Body of pancreas (tissue), 4 donors: ENCODE measurements around the gene BAHCC1. TPM values are rescaled to one million over a fixed set of nuclear protein-coding genes. Genes with fewer than 3 reads are reported as not detected.

ENCODE experiments used
- ATAC-seq: fragments of 150-250 bp; one replicate; pipeline ENCODE4 v1.9.1; 2016
- DNase-seq, 4 donors: peaks; one replicate each; pipeline ENCODE4 v3.0.0-alpha.2; 2019
- H3K27ac ChIP-seq, 4 donors: fragments of 200-600 bp; sonication (generic); 1 replicate in 3 of 4; 2 replicates in 1 of 4; pipeline versions ENCODE4 v1.5.1 to v1.6.1; 2016 to 2019; ENCODE audit warnings: mild to moderate bottlenecking in 1 of 4, mixed read lengths in 1 of 4, moderate library complexity in 1 of 4
- H3K27me3 ChIP-seq, 2 donors: fragments of 200-600 bp; sonication (generic); one replicate each; pipeline ENCODE4 v1.6.0; 2016; ENCODE audit warnings: mild to moderate bottlenecking in 1 of 2
- H3K36me3 ChIP-seq, 2 donors: fragments of 200-600 bp; sonication (generic); replicated peaks in 1 of 2; 2 replicates each; pipeline ENCODE4 v1.5.1; 2016; ENCODE audit warnings: low read depth in 2 of 2; ENCODE audit not compliant: insufficient read depth in 1 of 2
- H3K4me1 ChIP-seq: fragments of 200-600 bp; sonication (generic); one replicate; pipeline ENCODE4 v1.6.0; 2016
- H3K4me3 ChIP-seq, 2 donors: fragments of 200-600 bp; sonication (generic); 1 replicate in 1 of 2; 2 replicates in 1 of 2; pipeline ENCODE4 v1.5.1; 2016 to 2019
- H3K9me3 ChIP-seq, 3 donors: fragments of 200-600 bp; sonication (generic); 1 replicate in 2 of 3; 2 replicates in 1 of 3; pipeline ENCODE4 v1.5.1; 2016
- CTCF ChIP-seq, 7 experiments: fragments of 450-650 bp in 4 of 7; fragments of 200-600 bp in 3 of 7; sonication (generic) in 3 of 7; IDR thresholded peaks; one replicate each; pipeline ENCODE4 v1.5.1; 2016 to 2019; ENCODE audit warnings: antibody characterized with exemption in 7 of 7
- POLR2A ChIP-seq, 3 donors: fragments of 450-650 bp; IDR thresholded peaks; one replicate each; pipeline ENCODE4 v1.6.1; 2016; ENCODE audit warnings: antibody characterized with exemption in 3 of 3, mild to moderate bottlenecking in 2 of 3
- WGBS, 2 donors: methylation state at CpG; one replicate each; pipeline ENCODE4 v1.1.5; 2017; 5-methylcytosine and 5-hydroxymethylcytosine counted together
- intact Hi-C: fragments of 100-400 bp; cut with DNase I; formaldehyde crosslinking; loops from one replicate; pipeline ENCODE4 v1.15.1; 2023
- total RNA-seq, 2 donors: library from RNA; depleted of rRNA; stranded (reverse); fragments of >200 nt; gene quantifications; one replicate each; pipeline ENCODE4 v1.1.0, GENCODE V29; 2016

The BAHCC1 gene
- total RNA-seq, 2 donors from 2014 or later: 5.7 to 14.8 TPM

DNA sequence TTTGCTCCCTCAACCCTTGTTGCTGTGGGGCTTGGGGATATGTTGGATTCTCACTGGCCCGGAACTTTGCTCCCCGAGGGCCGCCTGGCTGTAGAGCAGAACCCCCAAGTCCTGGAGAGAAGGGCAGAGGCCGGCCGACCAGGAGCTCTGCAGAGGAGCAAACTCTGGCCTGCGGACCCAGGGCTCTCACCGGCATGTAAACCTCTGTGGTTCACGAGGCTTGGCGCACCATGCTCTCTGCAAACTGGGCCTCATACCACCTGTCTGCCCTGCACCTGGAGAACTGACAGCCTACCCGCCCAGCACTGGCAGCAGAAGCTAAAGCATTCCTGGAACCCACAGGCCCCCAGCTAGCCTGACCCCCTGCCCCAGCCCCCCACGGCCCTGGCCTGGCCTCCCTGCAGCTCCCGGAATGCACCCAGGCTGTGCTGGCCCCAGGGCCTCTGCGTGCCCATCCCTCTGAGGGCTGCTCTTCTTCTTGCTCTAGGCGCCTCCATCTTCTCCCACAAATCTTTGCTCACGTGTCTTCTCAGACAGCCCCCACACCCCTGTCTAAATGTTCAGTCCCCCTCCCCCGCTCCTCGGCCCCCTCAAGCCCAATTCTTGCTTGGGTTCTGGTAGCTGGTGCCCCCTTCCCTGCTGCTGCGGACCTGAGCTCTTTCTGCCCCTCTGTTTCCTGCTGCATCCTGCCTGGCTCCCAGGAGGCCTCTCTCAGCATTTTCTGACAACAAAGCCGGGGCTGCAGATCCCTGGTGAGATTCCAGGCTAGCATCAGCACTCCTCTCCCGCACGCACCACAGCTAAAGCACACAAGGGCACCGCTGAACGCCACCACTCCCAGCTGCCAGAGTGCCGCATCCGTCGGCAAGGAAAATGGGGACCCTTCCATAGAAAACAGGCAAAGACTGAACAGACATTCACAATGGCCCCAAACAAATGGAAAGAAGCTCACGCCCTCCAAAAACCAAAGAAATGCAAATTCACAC, 94.0 kb downstream of the BAHCC1 start:
- no peak overlapping the region for H3K27ac ChIP-seq
- no peak for TF ChIP-seq POLR2A (IDR thresholded peaks at IDR 0.05)
- TF ChIP-seq CTCF (IDR thresholded peaks at IDR 0.05): no peak
- intact Hi-C loops: loop anchor here (10.0 kb wide), 1 partner anchor 205 kb away; no protein-coding TSS in a partner anchor
- ATAC-seq: no peak
- no peaks in the 10 kb centered on the region for H3K9me3 ChIP-seq
- no peaks in the 10 kb centered on the region for H3K27me3 ChIP-seq
- 89% methylated on average over 19 to 27 of the region's 27 CpGs for WGBS, 2 donors
- H3K4me3 ChIP-seq: no peak overlapping the region
- no peak for DNase-seq
- no peaks in the 10 kb centered on the region for H3K36me3 ChIP-seq
- peaks cover 18% of the 10 kb centered on the region for H3K4me1 ChIP-seq

GRCh38 chr17:81489998-81490992, 95.0 kb downstream of the BAHCC1 start:
- TF ChIP-seq CTCF (IDR thresholded peaks at IDR 0.05) (no peak), POLR2A (IDR thresholded peaks at IDR 0.05) (no peak)
- Histone ChIP-seq H3K36me3 (no peaks in the 10 kb centered on the region), H3K4me1 (peaks cover 14% of the 10 kb centered on the region), H3K9me3 (no peaks in the 10 kb centered on the region), H3K27ac (no peak overlapping the region), H3K27me3 (no peaks in the 10 kb centered on the region), H3K4me3 (no peak overlapping the region)
- WGBS, 2 donors: 52 to 61% methylated on average over 12 to 14 of the region's 14 CpGs
- ATAC-seq (no peak), DNase-seq (no peak)
- intact Hi-C loops: loop anchor here (10.0 kb wide), 1 partner anchor 205 kb away; no protein-coding TSS in a partner anchor

- no peak for ATAC-seq
- 32 to 39% methylated on average over 5 of the region's 5 CpGs for WGBS, 2 donors
- H3K9me3 ChIP-seq: no peaks in the 10 kb centered on the region
- H3K4me1 ChIP-seq: peaks cover 14% of the 10 kb centered on the region
- H3K27me3 ChIP-seq: no peaks in the 10 kb centered on the region
- intact Hi-C loops: no loop called here
- no peak overlapping the region for H3K27ac ChIP-seq
- no peak for DNase-seq
- H3K36me3 ChIP-seq: no peaks in the 10 kb centered on the region
- no peak overlapping the region for H3K4me3 ChIP-seq
- no peak for TF ChIP-seq POLR2A (IDR thresholded peaks at IDR 0.05)
- TF ChIP-seq CTCF (IDR thresholded peaks at IDR 0.05): no peak
Observed at GRCh38 chr17:81491181-81491581, 95.9 kb downstream of the BAHCC1 start.

GRCh38 chr17:81491761-81492160, 96.5 kb downstream of the BAHCC1 start:
- intact Hi-C loops: no loop called here
- TF ChIP-seq POLR2A (IDR thresholded peaks at IDR 0.05) (no peak), CTCF (IDR thresholded peaks at IDR 0.05) (no peak)
- no peak for DNase-seq
- 30 to 33% methylated on average over 2 to 4 of the region's 5 CpGs for WGBS, 2 donors
- ATAC-seq: no peak
- Histone ChIP-seq H3K4me3 (no peak overlapping the region), H3K4me1 (peaks cover 14% of the 10 kb centered on the region), H3K36me3 (no peaks in the 10 kb centered on the region), H3K27me3 (no peaks in the 10 kb centered on the region), H3K27ac (no peak overlapping the region), H3K9me3 (no peaks in the 10 kb centered on the region)
